OCI-LY7 (cell line): Measurements from ENCODE around the gene EHMT2.

Experiments used
- EZH2phosphoT487 ChIP-seq: fragments of 200-600 bp; sonication (generic); IDR thresholded peaks from 2 replicates; pipeline ENCODE4 v1.6.1; 2018; ENCODE audit warnings: low read depth, borderline replicate concordance, mild to moderate bottlenecking, mixed run types, antibody characterized with exemption, low read length, moderate library complexity, mixed read lengths
- TF ChIP-seq, protein P1 (sequence below): fragments of 200-600 bp; sonication (generic); conservative IDR thresholded peaks from 2 replicates; pipeline ENCODE4 v1.5.1; 2014; ENCODE audit warnings: mild to moderate bottlenecking, antibody characterized with exemption, low read length, moderate library complexity, mixed read lengths

DNA sequence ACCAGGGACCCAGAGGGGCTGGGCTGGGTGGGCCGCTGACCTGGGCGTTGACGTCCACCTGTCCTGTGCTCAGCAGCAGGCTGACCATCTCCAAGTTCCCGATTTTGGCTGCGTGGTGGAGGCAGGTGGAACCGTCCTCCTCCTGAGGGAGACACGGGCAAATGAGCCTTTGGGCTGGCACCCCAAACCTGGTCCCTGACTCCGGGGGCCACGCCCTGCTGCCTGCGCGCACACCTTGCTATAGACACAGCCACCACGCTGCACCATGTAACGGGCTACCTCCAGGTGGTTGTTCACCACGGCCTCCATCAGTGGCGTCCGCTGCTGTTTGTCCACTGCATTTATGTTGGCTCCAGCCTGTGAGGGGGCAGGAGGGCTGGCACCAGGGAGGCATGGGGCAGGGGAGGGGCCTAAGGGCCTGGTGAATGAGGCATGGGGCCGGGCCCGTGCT, 10.9 kb downstream of the EHMT2 start:
- TF ChIP-seq, protein P1, sequence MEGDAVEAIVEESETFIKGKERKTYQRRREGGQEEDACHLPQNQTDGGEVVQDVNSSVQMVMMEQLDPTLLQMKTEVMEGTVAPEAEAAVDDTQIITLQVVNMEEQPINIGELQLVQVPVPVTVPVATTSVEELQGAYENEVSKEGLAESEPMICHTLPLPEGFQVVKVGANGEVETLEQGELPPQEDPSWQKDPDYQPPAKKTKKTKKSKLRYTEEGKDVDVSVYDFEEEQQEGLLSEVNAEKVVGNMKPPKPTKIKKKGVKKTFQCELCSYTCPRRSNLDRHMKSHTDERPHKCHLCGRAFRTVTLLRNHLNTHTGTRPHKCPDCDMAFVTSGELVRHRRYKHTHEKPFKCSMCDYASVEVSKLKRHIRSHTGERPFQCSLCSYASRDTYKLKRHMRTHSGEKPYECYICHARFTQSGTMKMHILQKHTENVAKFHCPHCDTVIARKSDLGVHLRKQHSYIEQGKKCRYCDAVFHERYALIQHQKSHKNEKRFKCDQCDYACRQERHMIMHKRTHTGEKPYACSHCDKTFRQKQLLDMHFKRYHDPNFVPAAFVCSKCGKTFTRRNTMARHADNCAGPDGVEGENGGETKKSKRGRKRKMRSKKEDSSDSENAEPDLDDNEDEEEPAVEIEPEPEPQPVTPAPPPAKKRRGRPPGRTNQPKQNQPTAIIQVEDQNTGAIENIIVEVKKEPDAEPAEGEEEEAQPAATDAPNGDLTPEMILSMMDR, result no peak
- TF ChIP-seq EZH2phosphoT487, result no peak
